Gastroesophageal sphincter (tissue), 4 donors: Measurements from ENCODE around the gene FAM168A. TPM values are rescaled to one million over a fixed set of nuclear protein-coding genes. Genes with fewer than 3 reads are reported as not detected.

Source experiments
- ATAC-seq: fragments of 150-250 bp; one replicate; pipeline ENCODE4 v1.9.1; 2016; ENCODE audit warnings: mild to moderate bottlenecking, moderate library complexity
- H3K27ac ChIP-seq, 4 donors: fragments of 200-600 bp; sonication (generic) in 3 of 4; 1 replicate in 3 of 4; 2 replicates in 1 of 4; pipeline ENCODE4 v1.5.1; 2016 to 2019
- H3K27me3 ChIP-seq: fragments of 200-600 bp; sonication (generic); one replicate; pipeline ENCODE4 v1.5.1; 2019
- H3K36me3 ChIP-seq, 2 donors: fragments of 200-600 bp; sonication (generic); one replicate each; pipeline ENCODE4 v1.5.1; 2019; ENCODE audit warnings: control low read depth in 1 of 2
- H3K4me1 ChIP-seq, 3 donors: fragments of 200-600 bp; sonication (generic); 1 replicate in 2 of 3; 2 replicates in 1 of 3; pipeline ENCODE4 v1.5.1; 2016 to 2019; ENCODE audit warnings: control low read depth in 2 of 3
- H3K4me3 ChIP-seq, 2 donors: fragments of 200-600 bp; sonication (generic); one replicate each; pipeline ENCODE4 v1.5.1; 2019; ENCODE audit warnings: mild to moderate bottlenecking in 1 of 2, moderate library complexity in 1 of 2
- H3K9me3 ChIP-seq, 3 donors: fragments of 200-600 bp; sonication (generic); one replicate each; pipeline ENCODE4 v1.5.1; 2017 to 2019; ENCODE audit warnings: control low read depth in 2 of 3
- CTCF ChIP-seq, 4 experiments: fragments of 200-600 bp in 2 of 4; fragments of 450-650 bp in 2 of 4; sonication (generic) in 1 of 4; IDR thresholded peaks; one replicate each; pipeline ENCODE4 v1.5.1; 2017 to 2019; ENCODE audit warnings: antibody characterized with exemption in 4 of 4, mild to moderate bottlenecking in 2 of 4, moderate library complexity in 2 of 4
- EP300 ChIP-seq: sonication (generic); formaldehyde crosslinking; IDR thresholded peaks from one replicate; pipeline ENCODE4 v1.6.1; 2017; ENCODE audit warnings: antibody characterized with exemption, mild to moderate bottlenecking
- POLR2A ChIP-seq, 2 donors: fragments of 450-650 bp; IDR thresholded peaks; one replicate each; pipeline ENCODE4 v1.6.1; 2017; ENCODE audit warnings: antibody characterized with exemption in 2 of 2, mild to moderate bottlenecking in 2 of 2, moderate library complexity in 1 of 2
- POLR2AphosphoS5 ChIP-seq: sonication (generic); formaldehyde crosslinking; IDR thresholded peaks from one replicate; pipeline ENCODE4 v1.6.1; 2017; ENCODE audit warnings: antibody characterized with exemption
- WGBS, 2 donors: methylation state at CpG; one replicate each; pipeline ENCODE4 v1.1.5; 2018; ENCODE audit warnings: low coverage in 1 of 2; 5-methylcytosine and 5-hydroxymethylcytosine counted together
- total RNA-seq, 4 donors: library from RNA; depleted of rRNA; stranded (reverse); fragments of >200 nt; gene quantifications; one replicate each; pipeline ENCODE4 v1.1.0, GENCODE V29; 2016

The FAM168A gene
- total RNA-seq, 4 donors from 2014 or later = 27.5 to 51.8 (median 42.0) TPM

GRCh38 chr11:73469401-73469800 is 128.5 kb downstream of the FAM168A start:
- Histone ChIP-seq H3K27me3 (no peaks in the 10 kb centered on the region), H3K9me3 (no peaks in the 10 kb centered on the region), H3K27ac (peak overlapping the region; percentile 31 to 69 (median 52)), H3K4me3 (no peak overlapping the region), H3K4me1 (peaks cover 9 to 54% (median 24%) of the 10 kb centered on the region in 3 donors), H3K36me3 (no peaks in the 10 kb centered on the region)
- TF ChIP-seq POLR2AphosphoS5 (peak; percentile 19), CTCF (IDR thresholded peaks at IDR 0.05) (no peak)
- ATAC-seq = peak; percentile 68
- WGBS, 2 donors = 35 to 51% methylated on average over 3 of the region's 3 CpGs

GRCh38 chr11:73468590-73469161 is 129.2 kb downstream of the FAM168A start:
- Histone ChIP-seq H3K9me3 (no peaks in the 10 kb centered on the region), H3K36me3 (no peaks in the 10 kb centered on the region), H3K27me3 (no peaks in the 10 kb centered on the region), H3K4me3 (no peak overlapping the region), H3K27ac (peak overlapping the region; percentile 31 to 69 (median 52)), H3K4me1 (peaks cover 9 to 58% (median 24%) of the 10 kb centered on the region in 3 donors)
- 75 to 80% methylated on average over 1 to 3 of the region's 3 CpGs for WGBS, 2 donors
- ATAC-seq = no peak
- TF ChIP-seq POLR2AphosphoS5 (no peak), EP300 (no peak), CTCF (IDR thresholded peaks at IDR 0.05) (no peak), POLR2A (IDR thresholded peaks at IDR 0.05) (no peak)

GRCh38 chr11:73467505-73467904 is 130.4 kb downstream of the FAM168A start:
- no peaks in the 10 kb centered on the region for H3K9me3 ChIP-seq
- peak overlapping the region in 1 of 4 donors; percentile 11 for H3K27ac ChIP-seq
- no peak for TF ChIP-seq CTCF (IDR thresholded peaks at IDR 0.05)
- TF ChIP-seq POLR2AphosphoS5 = no peak
- no peak for TF ChIP-seq EP300
- TF ChIP-seq POLR2A (IDR thresholded peaks at IDR 0.05) = no peak
- 32 to 45% methylated on average over 2 of the region's 2 CpGs for WGBS, 2 donors
- no peaks in the 10 kb centered on the region for H3K27me3 ChIP-seq
- H3K36me3 ChIP-seq = no peaks in the 10 kb centered on the region
- peaks cover 9 to 58% (median 24%) of the 10 kb centered on the region in 3 donors for H3K4me1 ChIP-seq
- no peak for ATAC-seq
- H3K4me3 ChIP-seq = no peak overlapping the region

GRCh38 chr11:73466643-73467042 is 131.3 kb downstream of the FAM168A start:
- H3K4me3 ChIP-seq = no peak overlapping the region
- H3K27ac ChIP-seq = no peak overlapping the region
- no peak for ATAC-seq
- H3K9me3 ChIP-seq = no peaks in the 10 kb centered on the region
- no peaks in the 10 kb centered on the region for H3K27me3 ChIP-seq
- H3K36me3 ChIP-seq = no peaks in the 10 kb centered on the region
- TF ChIP-seq POLR2A (IDR thresholded peaks at IDR 0.05) (no peak), CTCF (IDR thresholded peaks at IDR 0.05) (no peak), EP300 (no peak), POLR2AphosphoS5 (no peak)
- WGBS, 2 donors = 74 to 83% methylated on average over 1 of the region's 1 CpG
- H3K4me1 ChIP-seq = peaks cover 9 to 58% (median 24%) of the 10 kb centered on the region in 3 donors

GRCh38 chr11:73465871-73466270 is 132.0 kb downstream of the FAM168A start:
- H3K27ac ChIP-seq = no peak overlapping the region
- no peaks in the 10 kb centered on the region for H3K36me3 ChIP-seq
- ATAC-seq = no peak
- no peaks in the 10 kb centered on the region for H3K9me3 ChIP-seq
- H3K4me3 ChIP-seq = no peak overlapping the region
- H3K27me3 ChIP-seq = no peaks in the 10 kb centered on the region
- peaks cover 9 to 58% (median 24%) of the 10 kb centered on the region in 3 donors for H3K4me1 ChIP-seq
- TF ChIP-seq POLR2A (IDR thresholded peaks at IDR 0.05) = no peak
- no peak for TF ChIP-seq CTCF (IDR thresholded peaks at IDR 0.05)
- no peak for TF ChIP-seq POLR2AphosphoS5
- TF ChIP-seq EP300 = no peak
- 75 to 79% methylated on average over 1 of the region's 1 CpG for WGBS, 2 donors
